ENCODE measurements around the gene RNF150. TPM values are rescaled to one million over a fixed set of nuclear protein-coding genes. Genes with fewer than 3 reads are reported as not detected.

RNF150 gene
- total and polyA plus RNA-seq, 3 donors from 2014 or later = 4.7 to 7.8 (median 6.5) TPM

- WGBS, 2 donors = 93 to 94% methylated on average over 3 of the region's 3 CpGs
- Histone ChIP-seq H3K4me1 (no peaks in the 10 kb centered on the region), H3K4me3 (no peak overlapping the region), H3K27me3 (no peaks in the 10 kb centered on the region), H3K9me3 (no peaks in the 10 kb centered on the region), H3K27ac (no peak overlapping the region), H3K36me3 (ENCODE audit: low read depth, missing control alignments) (no peaks in the 10 kb centered on the region)
- TF ChIP-seq POLR2A (IDR thresholded peaks at IDR 0.05) = no peak
- TF ChIP-seq CTCF (IDR thresholded peaks at IDR 0.05) = no peak
- DNase-seq = no peak
- intact Hi-C loops (cut with DNase I; ENCODE audit: low total_unique reads) = no loop called here
Observed at GRCh38 chr4:141107927-141108326, 25.3 kb downstream of the RNF150 start.

- no peak overlapping the region for H3K27ac ChIP-seq
- no peaks in the 10 kb centered on the region for H3K9me3 ChIP-seq
- no peaks in the 10 kb centered on the region for H3K27me3 ChIP-seq
- WGBS, 2 donors = 83 to 90% methylated on average over 3 of the region's 3 CpGs
- intact Hi-C loops (cut with DNase I; ENCODE audit: low total_unique reads) = no loop called here
- no peak for DNase-seq
- TF ChIP-seq POLR2A (IDR thresholded peaks at IDR 0.05) (no peak), CTCF (IDR thresholded peaks at IDR 0.05) (no peak)
- H3K4me3 ChIP-seq = no peak overlapping the region
- no peaks in the 10 kb centered on the region for H3K36me3 ChIP-seq (ENCODE audit: low read depth, missing control alignments)
- H3K4me1 ChIP-seq = no peaks in the 10 kb centered on the region
Observed at GRCh38 chr4:141102367-141102766, 30.9 kb downstream of the RNF150 start.

- Histone ChIP-seq H3K4me1 (no peaks in the 10 kb centered on the region), H3K36me3 (ENCODE audit: low read depth, missing control alignments) (no peaks in the 10 kb centered on the region), H3K4me3 (no peak overlapping the region), H3K27ac (no peak overlapping the region), H3K27me3 (no peaks in the 10 kb centered on the region), H3K9me3 (no peaks in the 10 kb centered on the region)
- DNase-seq = no peak
- intact Hi-C loops (cut with DNase I; ENCODE audit: low total_unique reads) = no loop called here
- WGBS, 2 donors = 95% methylated on average over 4 of the region's 4 CpGs
- TF ChIP-seq CTCF (IDR thresholded peaks at IDR 0.05) = no peak
- no peak for TF ChIP-seq POLR2A (IDR thresholded peaks at IDR 0.05)
Observed at GRCh38 chr4:141101511-141101910, 31.8 kb downstream of the RNF150 start.

- no peak for TF ChIP-seq POLR2A (IDR thresholded peaks at IDR 0.05)
- no peak for TF ChIP-seq CTCF (IDR thresholded peaks at IDR 0.05)
- no peak for DNase-seq
- Histone ChIP-seq H3K27me3 (no peaks in the 10 kb centered on the region), H3K4me1 (no peaks in the 10 kb centered on the region), H3K4me3 (no peak overlapping the region), H3K9me3 (no peaks in the 10 kb centered on the region), H3K36me3 (ENCODE audit: low read depth, missing control alignments) (no peaks in the 10 kb centered on the region), H3K27ac (no peak overlapping the region)
- 80 to 97% methylated on average over 1 of the region's 1 CpG for WGBS, 2 donors
- intact Hi-C loops (cut with DNase I; ENCODE audit: low total_unique reads) = no loop called here
Observed at GRCh38 chr4:141099326-141099725, 33.9 kb downstream of the RNF150 start.

- intact Hi-C loops (cut with DNase I; ENCODE audit: low total_unique reads) = no loop called here
- no peak overlapping the region for H3K27ac ChIP-seq
- no peaks in the 10 kb centered on the region for H3K27me3 ChIP-seq
- H3K4me1 ChIP-seq = no peaks in the 10 kb centered on the region
- DNase-seq = no peak
- H3K36me3 ChIP-seq (ENCODE audit: low read depth, missing control alignments) = no peaks in the 10 kb centered on the region
- no peak overlapping the region for H3K4me3 ChIP-seq
- no peaks in the 10 kb centered on the region for H3K9me3 ChIP-seq
- WGBS, 2 donors = 94 to 100% methylated on average over 3 of the region's 3 CpGs
- TF ChIP-seq POLR2A (IDR thresholded peaks at IDR 0.05) (no peak), CTCF (IDR thresholded peaks at IDR 0.05) (no peak)
Observed at GRCh38 chr4:141098163-141098562, 35.1 kb downstream of the RNF150 start.
